OCI-LY7 (cell line): ENCODE measurements around the gene UGT1A9. TPM values are rescaled to one million over a fixed set of nuclear protein-coding genes. Genes with fewer than 3 reads are reported as not detected.

Source experiments
- BruUV-seq: library from RNA; stranded (reverse); fragments of 400-500 nt; replicated peaks from 2 replicates; lab custom pipeline; 2021; lab: Mats Ljungman, UMichigan
- CTCF ChIA-PET: fragments of 300-600 bp; sonication (Branson Sonifier 250); formaldehyde crosslinking; loops from one replicate; lab custom pipeline; 2022; ENCODE audit warnings: antibody characterized with exemption; ENCODE audit not compliant: unreplicated experiment; lab: Charles Lee
- POLR2A ChIA-PET: fragments of 300-600 bp; sonication (Branson Sonifier 250); formaldehyde crosslinking; loops from one replicate; lab custom pipeline; 2022; ENCODE audit warnings: antibody characterized with exemption; lab: Charles Lee
- DNase-seq: peaks from one replicate; pipeline ENCODE4 v3.0.0-alpha.2; 2015; ENCODE audit warnings: low spot score
- H2AFZ ChIP-seq: fragments of 200-600 bp; sonication (generic), shearing (Covaris generic); 2 replicates; pipeline ENCODE4 v1.6.1; 2014; ENCODE audit warnings: mild to moderate bottlenecking, antibody characterized with exemption, low read length, moderate library complexity
- H3K27ac ChIP-seq: fragments of 200-600 bp; sonication (generic); 2 replicates; pipeline ENCODE4 v1.5.1; 2014; ENCODE audit warnings: mixed run types, low read depth, mild to moderate bottlenecking, moderate library complexity, low read length, inconsistent platforms; ENCODE audit not compliant: poor library complexity, severe bottlenecking
- H3K36me3 ChIP-seq: fragments of 200-600 bp; sonication (generic); 2 replicates; pipeline ENCODE4 v1.6.1; 2014; ENCODE audit warnings: mild to moderate bottlenecking, antibody characterized with exemption, low read length, moderate library complexity, mixed read lengths; ENCODE audit not compliant: insufficient read depth
- H3K4me1 ChIP-seq: fragments of 200-600 bp; sonication (generic); 2 replicates; pipeline ENCODE4 v1.5.1; 2014; ENCODE audit warnings: mild to moderate bottlenecking, low read length; ENCODE audit not compliant: insufficient read depth, poor library complexity, severe bottlenecking
- H3K4me2 ChIP-seq: fragments of 200-600 bp; sonication (generic); 2 replicates; pipeline ENCODE4 v1.6.1; 2014; ENCODE audit warnings: mild to moderate bottlenecking, low read length
- H3K4me3 ChIP-seq: fragments of 200-600 bp; sonication (generic); 2 replicates; pipeline ENCODE4 v1.5.1; 2014; ENCODE audit warnings: mild to moderate bottlenecking, low read depth, low read length; ENCODE audit not compliant: poor library complexity, severe bottlenecking
- H3K79me2 ChIP-seq: fragments of 200-600 bp; sonication (generic); 2 replicates; pipeline ENCODE4 v1.6.1; 2016; ENCODE audit warnings: low read depth, mild to moderate bottlenecking, low read length, moderate library complexity, mixed read lengths; ENCODE audit not compliant: insufficient read depth
- H3K9me2 ChIP-seq: fragments of 200-600 bp; sonication (generic); 2 replicates; pipeline ENCODE4 v1.6.1; 2016; ENCODE audit warnings: mild to moderate bottlenecking, low read length, mixed read lengths; ENCODE audit not compliant: insufficient read depth
- H3K9me3 ChIP-seq: fragments of 200-600 bp; sonication (generic); 2 replicates; pipeline ENCODE4 v1.6.1; 2014; ENCODE audit warnings: mild to moderate bottlenecking, mixed run types, low read length, mixed read lengths
- H4K20me1 ChIP-seq: fragments of 200-600 bp; sonication (generic); 2 replicates; pipeline ENCODE4 v1.6.1; 2014; ENCODE audit warnings: mild to moderate bottlenecking, antibody characterized with exemption, low read length, moderate library complexity, mixed read lengths; ENCODE audit not compliant: insufficient read depth
- EZH2phosphoT487 ChIP-seq: fragments of 200-600 bp; sonication (generic); IDR thresholded peaks from 2 replicates; pipeline ENCODE4 v1.6.1; 2018; ENCODE audit warnings: low read depth, borderline replicate concordance, mild to moderate bottlenecking, mixed run types, antibody characterized with exemption, low read length, moderate library complexity, mixed read lengths
- intact Hi-C: fragments of 100-400 bp; cut with micrococcal nuclease; formaldehyde crosslinking; loops from one replicate; pipeline ENCODE4 v1.10.0; 2022; ENCODE audit not compliant: unreplicated experiment
- total RNA-seq, 2 experiments: library from RNA; depleted of rRNA in 1 of 2; stranded (reverse); fragments of >200 nt in 1 of 2; shearing (Covaris generic) in 1 of 2; gene quantifications; 2 replicates each; pipeline ENCODE4 v1.2.3, GENCODE V29; 2014 to 2022
- TF ChIP-seq, protein P1 (sequence below): fragments of 200-600 bp; sonication (generic); conservative IDR thresholded peaks from 2 replicates; pipeline ENCODE4 v1.5.1; 2014; ENCODE audit warnings: mild to moderate bottlenecking, antibody characterized with exemption, low read length, moderate library complexity, mixed read lengths

UGT1A9 gene
- total RNA-seq, 2 experiments from 2014 or later: not detected

DNA sequence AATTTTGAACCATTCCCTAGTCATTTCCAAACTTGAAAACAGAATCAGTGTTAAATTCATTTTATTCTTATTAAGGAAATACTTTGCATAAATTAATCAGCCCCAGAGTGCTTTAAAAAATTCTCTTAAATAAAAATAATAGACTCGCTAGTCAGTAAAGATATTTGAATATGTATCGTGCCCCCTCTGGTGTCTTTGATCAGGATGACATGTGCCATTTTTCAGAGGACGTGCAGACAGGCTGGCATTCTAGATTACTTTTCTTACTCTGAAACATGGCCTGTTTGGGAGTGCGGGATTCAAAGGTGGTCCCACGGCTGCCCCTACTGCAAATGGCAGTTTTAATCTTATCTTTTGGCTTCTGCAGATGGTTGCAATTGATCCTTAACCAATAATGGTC is 100.9 kb downstream of the UGT1A9 start:
- Histone ChIP-seq H2AFZ (no peak overlapping the region), H3K9me3 (no peaks in the 10 kb centered on the region), H3K4me2 (no peak overlapping the region), H3K9me2 (no peaks in the 10 kb centered on the region), H3K4me3 (no peak overlapping the region), H3K27ac (no peak overlapping the region), H3K4me1 (no peaks in the 10 kb centered on the region), H4K20me1 (no peaks in the 10 kb centered on the region), H3K36me3 (no peaks in the 10 kb centered on the region), H3K79me2 (no peaks in the 10 kb centered on the region)
- intact Hi-C loops: no loop called here
- ChIA-PET CTCF (no interaction called here), POLR2A (no interaction called here)
- no peak for TF ChIP-seq EZH2phosphoT487
- TF ChIP-seq, protein P1, sequence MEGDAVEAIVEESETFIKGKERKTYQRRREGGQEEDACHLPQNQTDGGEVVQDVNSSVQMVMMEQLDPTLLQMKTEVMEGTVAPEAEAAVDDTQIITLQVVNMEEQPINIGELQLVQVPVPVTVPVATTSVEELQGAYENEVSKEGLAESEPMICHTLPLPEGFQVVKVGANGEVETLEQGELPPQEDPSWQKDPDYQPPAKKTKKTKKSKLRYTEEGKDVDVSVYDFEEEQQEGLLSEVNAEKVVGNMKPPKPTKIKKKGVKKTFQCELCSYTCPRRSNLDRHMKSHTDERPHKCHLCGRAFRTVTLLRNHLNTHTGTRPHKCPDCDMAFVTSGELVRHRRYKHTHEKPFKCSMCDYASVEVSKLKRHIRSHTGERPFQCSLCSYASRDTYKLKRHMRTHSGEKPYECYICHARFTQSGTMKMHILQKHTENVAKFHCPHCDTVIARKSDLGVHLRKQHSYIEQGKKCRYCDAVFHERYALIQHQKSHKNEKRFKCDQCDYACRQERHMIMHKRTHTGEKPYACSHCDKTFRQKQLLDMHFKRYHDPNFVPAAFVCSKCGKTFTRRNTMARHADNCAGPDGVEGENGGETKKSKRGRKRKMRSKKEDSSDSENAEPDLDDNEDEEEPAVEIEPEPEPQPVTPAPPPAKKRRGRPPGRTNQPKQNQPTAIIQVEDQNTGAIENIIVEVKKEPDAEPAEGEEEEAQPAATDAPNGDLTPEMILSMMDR: no peak
- DNase-seq: no peak
- no TSS peak for BruUV-seq

DNA sequence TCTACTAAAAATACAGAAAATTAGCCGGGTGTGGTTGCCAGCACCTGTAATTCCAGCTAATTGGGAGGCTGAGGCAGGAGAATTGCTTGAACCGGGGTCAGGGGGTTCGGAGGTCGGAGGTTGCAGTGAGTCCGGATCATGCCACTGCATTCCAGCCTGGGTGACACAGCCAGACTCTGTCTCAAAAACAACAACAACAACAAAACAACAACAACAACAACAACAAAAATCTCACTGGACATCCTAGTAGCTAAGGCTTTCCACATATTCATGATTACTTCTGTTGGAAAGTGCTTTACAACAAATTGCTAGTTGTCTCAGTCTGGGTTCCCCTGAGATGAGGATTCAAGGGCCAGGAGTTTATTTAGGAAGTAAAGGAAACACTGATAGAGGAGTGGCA is 102.2 kb downstream of the UGT1A9 start:
- CTCF ChIA-PET: no interaction called here
- BruUV-seq: no TSS peak
- Histone ChIP-seq H3K79me2 (no peaks in the 10 kb centered on the region), H3K36me3 (no peaks in the 10 kb centered on the region), H3K4me3 (no peak overlapping the region), H3K4me2 (no peak overlapping the region), H3K9me2 (no peaks in the 10 kb centered on the region), H4K20me1 (no peaks in the 10 kb centered on the region), H3K27ac (no peak overlapping the region), H3K4me1 (no peaks in the 10 kb centered on the region), H2AFZ (no peak overlapping the region), H3K9me3 (no peaks in the 10 kb centered on the region)
- no peak for DNase-seq
- POLR2A ChIA-PET: no interaction called here
- intact Hi-C loops: no loop called here
- no peak for TF ChIP-seq EZH2phosphoT487
- TF ChIP-seq, protein P1: no peak

GRCh38 chr2:233775414-233775813 is 103.7 kb downstream of the UGT1A9 start:
- no peaks in the 10 kb centered on the region for H4K20me1 ChIP-seq
- H3K79me2 ChIP-seq: no peaks in the 10 kb centered on the region
- DNase-seq: no peak
- H3K9me3 ChIP-seq: no peaks in the 10 kb centered on the region
- H2AFZ ChIP-seq: no peak overlapping the region
- no peaks in the 10 kb centered on the region for H3K36me3 ChIP-seq
- no peaks in the 10 kb centered on the region for H3K9me2 ChIP-seq
- intact Hi-C loops: no loop called here
- BruUV-seq: no TSS peak
- TF ChIP-seq, protein P1: no peak
- no peak for TF ChIP-seq EZH2phosphoT487
- H3K4me1 ChIP-seq: no peaks in the 10 kb centered on the region
- ChIA-PET POLR2A (interaction anchor here (0.6 kb wide), 1 partner anchor 858 kb away, joined by 3 read pairs; no protein-coding TSS in a partner anchor), CTCF (no interaction called here)
- no peak overlapping the region for H3K27ac ChIP-seq
- H3K4me3 ChIP-seq: no peak overlapping the region
- no peak overlapping the region for H3K4me2 ChIP-seq
